Activated T-cell treated with anti-CD3 and anti-CD28 coated beads, Interleukin-2, amount 50 U/mL, for 72 hours (primary cell): ENCODE results near the gene KIFC1. TPM values are rescaled to one million over a fixed set of nuclear protein-coding genes. Genes with fewer than 3 reads are reported as not detected.
A peak's percentile ranks its signal among the peaks of the same experiment; 100 is the strongest.
"Not testable (repeated sequence)": the region's sequence is repeated elsewhere in the genome, so short reads cannot be mapped to it uniquely, and the experiment has no call there.

ENCODE experiments used
- ATAC-seq, 2 donors: fragments of 150-1000 bp; cut with Tn5 transposase; replicated peaks in 1 of 2; 2 replicates each; pipeline ENCODE4 v1.10.0; 2021; ENCODE audit warnings: moderate library complexity in 2 of 2, mild to moderate bottlenecking in 1 of 2
- DNase-seq, 2 donors: peaks; one replicate each; pipeline ENCODE4 v3.0.0; 2021 to 2022; ENCODE audit warnings: mixed read lengths in 1 of 2
- H3K27ac Mint-ChIP-seq: one replicate; pipeline ENCODE4 v1.8.0; 2022; ENCODE audit warnings: mild to moderate bottlenecking, moderate library complexity, mixed read lengths
- H3K27me3 Mint-ChIP-seq: one replicate; pipeline ENCODE4 v1.8.0; 2022; ENCODE audit warnings: low read depth, mixed read lengths
- H3K36me3 Mint-ChIP-seq, 2 donors: one replicate each; pipeline ENCODE4 v1.8.0; 2022; ENCODE audit warnings: mixed read lengths in 2 of 2, mild to moderate bottlenecking in 1 of 2; ENCODE audit not compliant: insufficient read depth in 2 of 2
- H3K4me1 Mint-ChIP-seq: one replicate; pipeline ENCODE4 v1.8.0; 2022; ENCODE audit warnings: low read depth, mixed read lengths
- H3K4me3 Mint-ChIP-seq, 2 donors: one replicate each; pipeline ENCODE4 v1.8.0; 2022; ENCODE audit warnings: mild to moderate bottlenecking in 2 of 2, mixed read lengths in 2 of 2, moderate library complexity in 2 of 2
- H3K9me3 Mint-ChIP-seq, 2 donors: one replicate each; pipeline ENCODE4 v1.8.0; 2022; ENCODE audit warnings: mixed read lengths in 2 of 2
- total RNA-seq, 2 donors: library from RNA; stranded (reverse); gene quantifications; one replicate each; pipeline ENCODE4 v1.2.3, GENCODE V29; 2022

KIFC1 gene
- total RNA-seq, 2 donors from 2014 or later, result 91.7 to 96.3 TPM

DNA sequence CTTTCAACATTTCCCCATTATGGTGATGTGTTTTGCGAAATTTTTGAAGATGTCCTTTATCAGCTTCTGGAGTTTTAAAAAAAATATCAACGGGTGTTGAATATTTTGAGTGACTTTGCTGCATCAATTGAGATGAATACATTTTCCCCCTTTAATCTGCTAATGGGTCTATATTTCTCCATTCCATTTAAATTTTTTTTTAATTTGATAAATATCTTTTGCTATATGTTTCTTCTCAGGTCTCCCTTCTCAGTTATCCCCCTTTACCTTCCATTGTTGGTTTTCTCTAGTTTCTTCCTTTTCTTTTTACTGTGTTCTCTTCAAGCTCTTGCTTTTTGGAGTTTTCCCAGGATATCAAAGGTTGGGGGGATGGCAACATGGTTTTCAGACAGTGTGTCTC lies 1.4 kb upstream of the KIFC1 start:
- no peak for ATAC-seq
- H3K9me3 Mint-ChIP-seq, result no peaks in the 10 kb centered on the region
- peak overlapping the region in 1 of 2 donors; percentile 91 for H3K4me3 Mint-ChIP-seq
- H3K36me3 Mint-ChIP-seq, result peaks cover 13 to 22% of the 10 kb centered on the region in 2 donors
- H3K4me1 Mint-ChIP-seq, result peaks cover 41% of the 10 kb centered on the region
- H3K27ac Mint-ChIP-seq, result peak overlapping the region; percentile 66
- DNase-seq, result no peak
- H3K27me3 Mint-ChIP-seq, result no peaks in the 10 kb centered on the region

DNA sequence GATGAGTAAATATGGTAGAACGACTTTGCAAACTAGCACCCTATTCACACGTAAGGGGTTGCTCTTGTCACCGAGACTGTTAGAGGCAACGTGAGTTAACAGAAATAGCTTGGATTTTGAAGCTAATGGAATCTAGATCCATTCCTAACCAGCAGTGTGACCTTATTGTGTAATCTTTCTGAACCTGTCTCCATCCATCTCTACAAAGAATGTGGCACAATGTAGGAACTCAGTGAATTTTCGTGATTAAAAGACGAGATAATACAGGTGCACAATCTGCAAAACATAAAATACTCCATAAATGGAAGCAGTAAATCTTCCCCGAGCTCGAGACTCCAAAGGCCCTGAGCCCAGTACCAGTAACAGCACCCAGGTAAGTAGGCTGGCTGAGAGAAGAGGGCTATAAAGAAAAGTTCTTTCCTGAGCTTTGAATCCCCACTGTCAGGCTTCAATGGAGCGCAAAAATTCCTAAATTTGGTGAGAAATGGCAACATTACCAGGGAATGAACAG lies 801 bp upstream of the KIFC1 start:
- H3K9me3 Mint-ChIP-seq, result no peaks in the 10 kb centered on the region
- peak in 1 of 2 donors; percentile 3 for ATAC-seq

DNA sequence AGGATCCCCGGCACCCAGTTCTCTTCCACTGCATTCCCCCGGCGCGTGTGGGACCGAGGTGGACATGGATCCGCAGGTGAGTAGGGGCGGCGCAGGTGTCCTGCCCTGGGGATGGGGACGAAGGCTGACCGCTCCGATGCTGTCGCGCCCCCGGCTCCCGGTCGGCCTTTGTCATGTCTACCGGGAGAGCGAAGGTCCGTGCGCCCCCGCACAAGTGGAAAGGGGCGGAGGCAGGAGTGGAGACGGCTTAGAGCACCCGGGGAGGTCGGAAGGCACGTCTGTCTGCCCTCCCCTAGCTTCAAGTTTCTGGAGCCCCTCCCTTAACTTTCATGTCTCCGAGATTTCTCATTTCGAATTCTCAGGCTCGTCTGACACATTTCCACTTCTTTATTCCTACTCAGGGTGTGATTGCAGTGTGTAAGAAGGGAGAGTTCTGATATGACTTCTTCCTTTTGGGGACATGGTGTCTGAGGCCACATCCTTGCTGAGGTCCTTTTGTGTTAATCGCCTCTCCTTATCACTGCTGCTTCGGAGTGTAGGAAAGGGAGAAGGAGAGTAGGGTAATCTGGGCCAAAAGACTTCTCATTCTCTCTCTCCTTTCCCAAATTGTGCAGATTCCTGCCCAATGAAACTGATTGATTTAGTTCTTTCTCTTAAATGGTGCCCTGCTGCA lies 435 bp downstream of the KIFC1 start:
- H3K27me3 Mint-ChIP-seq, result no peaks in the 10 kb centered on the region
- ATAC-seq (peak; percentile 36 to 37), DNase-seq (peak; percentile 48 to 58)
- H3K4me1 Mint-ChIP-seq, result peaks cover 52% of the 10 kb centered on the region
- H3K27ac Mint-ChIP-seq, result peak overlapping the region; percentile 66
- peaks cover 14 to 27% of the 10 kb centered on the region in 2 donors for H3K36me3 Mint-ChIP-seq
- peak overlapping the region; percentile 91 for H3K4me3 Mint-ChIP-seq
- H3K9me3 Mint-ChIP-seq, result no peaks in the 10 kb centered on the region

More for the DNA sequence above, 801 bp upstream of the KIFC1 start:
- Mint-ChIP-seq H3K36me3 (peaks cover 14 to 24% of the 10 kb centered on the region in 2 donors), H3K27me3 (no peaks in the 10 kb centered on the region), H3K4me3 (peak overlapping the region; percentile 91), H3K27ac (peak overlapping the region; percentile 66), H3K4me1 (peaks cover 46% of the 10 kb centered on the region)
- DNase-seq, result no peak

DNA sequence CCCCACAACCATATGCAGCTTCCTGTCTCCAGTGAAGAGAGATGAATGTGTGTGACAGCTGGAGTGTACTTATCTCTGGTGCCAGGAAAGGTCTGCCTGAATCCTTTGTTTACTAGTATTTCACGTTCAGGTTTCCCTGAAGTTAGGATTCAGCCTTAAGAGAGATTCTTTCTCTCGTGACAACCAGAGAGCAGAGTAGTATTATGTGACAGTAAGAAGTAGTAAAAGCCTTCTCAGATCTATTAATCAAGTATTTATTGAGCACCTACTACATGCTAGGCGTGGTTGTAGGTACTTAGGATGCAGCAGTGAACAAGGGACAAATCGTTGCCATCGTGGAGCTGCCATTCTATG lies 949 bp downstream of the KIFC1 start:
- Mint-ChIP-seq H3K36me3 (peaks cover 15 to 32% of the 10 kb centered on the region in 2 donors), H3K4me3 (peak overlapping the region; percentile 91), H3K27me3 (no peaks in the 10 kb centered on the region), H3K9me3 (no peaks in the 10 kb centered on the region), H3K4me1 (peaks cover 57% of the 10 kb centered on the region), H3K27ac (peak overlapping the region; percentile 66)
- DNase-seq, result no peak
- ATAC-seq, result no peak

DNA sequence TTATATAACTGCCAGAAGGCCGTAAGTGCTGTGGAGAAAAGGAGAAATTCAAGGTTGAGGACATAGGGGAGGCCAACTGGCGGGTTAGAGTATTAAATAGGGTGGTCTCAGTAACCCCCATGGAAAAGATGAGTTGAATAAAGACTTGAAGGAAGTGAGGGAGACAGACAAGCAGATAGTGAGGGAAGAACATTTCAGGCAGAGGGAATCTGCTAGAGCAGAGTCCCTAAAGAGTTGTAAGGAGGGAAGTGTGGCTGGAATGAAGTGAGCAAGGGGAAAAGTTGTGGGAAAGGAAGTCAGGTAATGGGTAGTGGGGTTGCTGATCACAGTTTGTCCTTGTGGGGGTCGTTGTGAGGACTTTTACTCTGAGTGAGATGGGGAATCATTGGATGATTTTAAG lies 1.4 kb downstream of the KIFC1 start:
- Mint-ChIP-seq H3K36me3 (peaks cover 18 to 36% of the 10 kb centered on the region in 2 donors), H3K27ac (peak overlapping the region; percentile 66), H3K9me3 (no peaks in the 10 kb centered on the region), H3K4me3 (peak overlapping the region; percentile 91), H3K27me3 (no peaks in the 10 kb centered on the region), H3K4me1 (peaks cover 61% of the 10 kb centered on the region)
- DNase-seq (no peak), ATAC-seq (no peak)

DNA sequence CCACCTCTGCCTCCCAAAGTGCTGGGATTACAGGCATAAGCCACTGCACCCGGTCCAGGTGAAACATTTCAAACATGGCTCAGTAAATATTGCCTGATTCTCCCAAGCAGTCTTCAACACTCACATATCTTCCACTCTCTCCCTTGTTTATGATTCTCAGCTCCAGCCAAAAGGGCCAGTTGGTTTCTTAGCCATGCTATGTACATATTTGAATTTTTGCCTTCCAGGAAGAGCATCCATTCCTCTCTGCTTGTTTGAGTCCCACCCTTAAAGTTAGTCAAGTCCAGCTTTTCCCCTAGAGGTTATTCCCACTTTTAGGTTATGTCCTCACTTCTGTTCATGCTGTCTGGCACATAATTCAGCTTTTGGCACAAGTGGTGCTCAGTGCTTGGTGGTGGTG lies 5.9 kb downstream of the KIFC1 start:
- ATAC-seq, result no peak
- DNase-seq, result no peak
- Mint-ChIP-seq H3K9me3 (no peaks in the 10 kb centered on the region), H3K27me3 (no peaks in the 10 kb centered on the region), H3K4me3 (no peak overlapping the region), H3K4me1 (peaks cover 44% of the 10 kb centered on the region), H3K27ac (peak overlapping the region; percentile 78), H3K36me3 (peaks cover 14 to 55% of the 10 kb centered on the region in 2 donors)

DNA sequence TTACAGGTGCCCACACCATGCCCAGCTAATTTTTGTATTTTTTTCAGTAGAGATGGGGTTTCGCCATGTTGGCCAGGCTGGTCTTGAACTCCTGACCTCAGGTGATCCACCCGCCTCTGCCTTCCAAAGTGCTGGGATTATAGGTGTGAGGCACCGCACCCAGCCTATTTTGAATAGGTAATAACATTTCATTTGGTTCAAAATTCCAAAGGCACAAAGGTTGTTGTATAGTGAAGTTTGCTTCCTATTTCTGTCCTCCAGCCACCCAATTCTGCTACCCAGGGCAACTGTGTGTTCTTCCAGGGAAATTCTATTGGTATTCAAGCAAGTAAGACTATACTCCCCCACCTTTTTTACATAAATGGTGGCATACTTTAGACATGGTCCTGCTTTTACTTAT lies 7.0 kb downstream of the KIFC1 start:
- H3K36me3 Mint-ChIP-seq, result peaks cover 12 to 57% of the 10 kb centered on the region in 2 donors
- peaks cover 35% of the 10 kb centered on the region for H3K4me1 Mint-ChIP-seq
- H3K27me3 Mint-ChIP-seq, H3K9me3 Mint-ChIP-seq, DNase-seq, H3K27ac Mint-ChIP-seq, H3K4me3 Mint-ChIP-seq, ATAC-seq: not testable (repeated sequence)

DNA sequence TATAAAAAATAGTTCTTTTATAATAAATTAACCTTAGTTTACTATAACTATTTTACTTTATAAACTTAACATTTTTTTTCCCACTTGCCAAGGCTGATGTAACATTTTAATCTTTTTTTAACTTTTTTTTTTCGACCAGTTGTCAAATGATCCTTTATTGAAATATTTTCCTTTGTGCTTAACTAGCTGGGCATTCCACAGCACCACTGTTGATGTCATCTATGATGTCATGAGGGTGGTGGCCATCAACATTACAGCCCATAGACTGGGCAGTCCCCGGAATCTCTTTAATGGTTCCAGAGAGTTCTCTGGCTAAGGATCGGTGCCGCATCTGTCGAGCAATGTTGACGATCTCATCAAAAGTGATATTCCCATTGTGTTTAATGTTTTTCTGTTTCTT lies 8.3 kb downstream of the KIFC1 start:
- not testable (repeated sequence) for ATAC-seq, H3K4me3 Mint-ChIP-seq, H3K9me3 Mint-ChIP-seq, DNase-seq, H3K27ac Mint-ChIP-seq, H3K27me3 Mint-ChIP-seq
- peaks cover 20 to 60% of the 10 kb centered on the region in 2 donors for H3K36me3 Mint-ChIP-seq
- H3K4me1 Mint-ChIP-seq, result peaks cover 24% of the 10 kb centered on the region

DNA sequence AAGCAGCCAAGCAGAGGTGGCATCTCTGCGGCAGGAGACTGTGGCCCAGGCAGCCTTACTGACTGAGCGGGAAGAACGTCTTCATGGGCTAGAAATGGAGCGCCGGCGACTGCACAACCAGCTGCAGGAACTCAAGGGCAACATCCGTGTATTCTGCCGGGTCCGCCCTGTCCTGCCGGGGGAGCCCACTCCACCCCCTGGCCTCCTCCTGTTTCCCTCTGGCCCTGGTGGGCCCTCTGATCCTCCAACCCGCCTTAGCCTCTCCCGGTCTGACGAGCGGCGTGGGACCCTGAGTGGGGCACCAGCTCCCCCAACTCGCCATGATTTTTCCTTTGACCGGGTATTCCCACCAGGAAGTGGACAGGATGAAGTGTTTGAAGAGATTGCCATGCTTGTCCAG lies 13.3 kb downstream of the KIFC1 start:
- no peak for ATAC-seq
- Mint-ChIP-seq H3K27me3 (no peaks in the 10 kb centered on the region), H3K36me3 (peaks cover 14 to 57% of the 10 kb centered on the region in 2 donors), H3K4me1 (peaks cover 8% of the 10 kb centered on the region), H3K4me3 (no peak overlapping the region), H3K27ac (no peak overlapping the region), H3K9me3 (no peaks in the 10 kb centered on the region)
- no peak for DNase-seq

DNA sequence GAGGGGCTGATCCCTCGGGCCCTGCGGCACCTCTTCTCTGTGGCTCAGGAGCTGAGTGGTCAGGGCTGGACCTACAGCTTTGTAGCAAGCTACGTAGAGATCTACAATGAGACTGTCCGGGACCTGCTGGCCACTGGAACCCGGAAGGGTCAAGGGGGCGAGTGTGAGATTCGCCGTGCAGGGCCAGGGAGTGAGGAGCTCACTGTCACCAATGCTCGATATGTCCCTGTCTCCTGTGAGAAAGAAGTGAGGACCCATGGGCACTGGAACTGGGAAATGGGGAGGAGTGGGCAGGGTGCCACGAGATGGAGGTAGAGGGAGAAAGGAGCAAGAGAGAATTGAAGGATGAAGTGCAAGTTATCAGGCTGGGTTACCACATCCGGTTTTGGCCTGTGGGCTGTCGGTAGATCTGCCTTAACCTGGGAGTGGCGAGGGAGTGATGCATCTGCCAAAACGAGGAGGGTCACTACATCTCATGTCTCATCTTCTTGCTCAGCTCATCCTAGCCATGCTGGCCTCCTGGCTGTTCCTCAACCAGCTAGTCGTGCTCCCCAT lies 13.8 kb downstream of the KIFC1 start:
- H3K27ac Mint-ChIP-seq, result no peak overlapping the region

DNA sequence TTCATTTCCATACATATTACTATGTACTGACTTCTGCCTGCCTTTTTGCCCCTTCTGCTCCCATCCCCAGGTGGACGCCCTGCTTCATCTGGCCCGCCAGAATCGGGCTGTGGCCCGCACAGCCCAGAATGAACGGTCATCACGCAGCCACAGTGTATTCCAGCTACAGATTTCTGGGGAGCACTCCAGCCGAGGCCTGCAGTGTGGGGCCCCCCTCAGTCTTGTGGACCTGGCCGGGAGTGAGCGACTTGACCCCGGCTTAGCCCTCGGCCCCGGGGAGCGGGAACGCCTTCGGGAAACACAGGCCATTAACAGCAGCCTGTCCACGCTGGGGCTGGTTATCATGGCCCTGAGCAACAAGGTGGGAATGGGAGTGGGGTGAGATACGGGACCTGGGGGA lies 14.5 kb downstream of the KIFC1 start:
- Mint-ChIP-seq H3K27me3 (no peaks in the 10 kb centered on the region), H3K4me3 (no peak overlapping the region), H3K27ac (no peak overlapping the region), H3K4me1 (peaks cover 11% of the 10 kb centered on the region), H3K36me3 (peaks cover 14 to 47% of the 10 kb centered on the region in 2 donors), H3K9me3 (no peaks in the 10 kb centered on the region)
- ATAC-seq (no peak), DNase-seq (no peak)

More for the DNA sequence above, 13.8 kb downstream of the KIFC1 start:
- Mint-ChIP-seq H3K27me3 (no peaks in the 10 kb centered on the region), H3K9me3 (no peaks in the 10 kb centered on the region), H3K4me1 (peaks cover 11% of the 10 kb centered on the region), H3K36me3 (peaks cover 14 to 52% of the 10 kb centered on the region in 2 donors), H3K4me3 (no peak overlapping the region)
- DNase-seq (no peak), ATAC-seq (no peak)

DNA sequence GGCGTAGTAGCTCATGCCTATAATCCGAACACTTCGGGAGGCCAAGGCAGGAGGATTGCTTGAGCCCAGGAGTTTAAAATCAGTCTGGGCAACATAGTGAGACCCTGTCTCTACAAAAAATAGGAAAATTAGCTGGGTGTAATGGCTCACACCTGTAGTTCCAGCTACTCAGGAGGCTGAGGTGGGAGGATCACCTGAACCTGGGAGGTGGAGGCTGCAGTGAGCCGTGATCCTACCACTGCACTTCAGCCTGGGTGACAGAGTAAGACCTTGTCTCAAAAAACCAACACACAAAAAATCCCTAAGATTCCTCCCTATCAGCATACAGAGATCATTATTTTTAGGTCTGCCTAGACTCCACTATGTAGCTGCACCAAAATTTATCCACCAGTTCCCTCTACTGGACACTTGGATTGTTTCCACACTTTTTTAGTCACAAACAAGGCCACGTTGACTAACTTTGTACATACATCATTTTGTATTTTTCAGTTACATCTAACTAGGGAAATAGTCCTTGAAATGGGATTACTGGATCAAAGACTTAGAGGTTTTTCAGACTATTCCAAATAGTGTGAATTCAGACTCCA lies 15.6 kb downstream of the KIFC1 start:
- Mint-ChIP-seq H3K27ac (no peak overlapping the region), H3K4me3 (no peak overlapping the region), H3K36me3 (peaks cover 14 to 43% of the 10 kb centered on the region in 2 donors), H3K27me3 (no peaks in the 10 kb centered on the region), H3K9me3 (no peaks in the 10 kb centered on the region), H3K4me1 (peaks cover 21% of the 10 kb centered on the region)
- ATAC-seq, result no peak
- DNase-seq, result no peak

DNA sequence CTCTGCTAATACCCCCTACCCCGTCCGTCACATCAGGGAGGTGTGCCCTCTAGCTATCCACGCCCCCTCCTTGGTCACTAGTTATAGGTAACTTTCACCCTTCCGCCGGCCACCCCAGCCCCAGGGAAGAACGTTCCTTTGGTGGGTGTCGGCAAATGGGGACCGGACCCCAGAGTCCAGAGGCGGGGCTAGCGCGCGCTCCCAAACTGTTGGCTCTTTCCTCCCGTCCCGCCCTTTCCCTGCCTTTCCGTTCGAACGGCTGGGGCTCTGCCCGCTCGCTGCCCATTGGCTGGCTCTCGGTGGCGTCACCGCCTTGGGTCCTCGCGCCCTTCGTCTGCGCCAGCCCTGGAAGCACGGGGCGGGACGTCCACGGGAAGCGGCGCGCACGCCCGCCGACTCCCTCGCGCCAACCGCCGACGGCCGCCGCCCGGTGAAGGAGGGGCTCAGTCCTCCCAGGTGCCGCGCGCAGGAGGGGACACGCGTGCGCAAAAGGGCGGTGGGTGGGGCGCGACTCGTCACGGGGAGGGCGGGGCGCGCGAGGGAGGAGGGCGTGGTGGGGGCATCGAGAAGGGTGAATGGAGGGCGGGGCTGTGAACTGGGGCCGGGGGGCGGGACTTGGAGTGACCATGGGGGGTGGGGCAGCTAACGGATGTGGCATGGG lies 18.6 kb downstream of the KIFC1 start:
- Mint-ChIP-seq H3K9me3 (no peaks in the 10 kb centered on the region), H3K27me3 (no peaks in the 10 kb centered on the region), H3K36me3 (peaks cover 5 to 35% of the 10 kb centered on the region in 2 donors), H3K4me1 (peaks cover 47% of the 10 kb centered on the region), H3K27ac (peak overlapping the region; percentile 80), H3K4me3 (peak overlapping the region; percentile 90 to 97)
- peak; percentile 98 for DNase-seq
- ATAC-seq, result peak; percentile 89 to 91
